Common myeloid progenitor, CD34-positive (primary cell): ENCODE data around the gene PFKFB4.
"Not testable (repeated sequence)": the region's sequence is repeated elsewhere in the genome, so short reads cannot be mapped to it uniquely, and the experiment has no call there.

Experiments
- CTCF ChIA-PET: fragments of 350-600 bp; sonication (Branson Sonifier 250); formaldehyde crosslinking; loops from one replicate; lab custom pipeline; 2021; ENCODE audit warnings: antibody characterized with exemption; lab: Charles Lee
- POLR2A ChIA-PET: fragments of 350-600 bp; sonication (Branson Sonifier 250); formaldehyde crosslinking; loops from one replicate; lab custom pipeline; 2021; ENCODE audit warnings: antibody characterized with exemption; lab: Charles Lee
- DNase-seq, 3 donors: peaks; one replicate each; pipeline versions ENCODE4 v3.0.0 to v3.0.0-alpha.2; 2013
- H3K27ac ChIP-seq, 2 experiments: 1 replicate in 1 of 2; 2 replicates in 1 of 2; pipeline ENCODE4 v1.7.0; 2013; ENCODE audit warnings: inconsistent platforms in 2 of 2, low read length in 2 of 2, mild to moderate bottlenecking in 2 of 2, low read depth in 1 of 2, moderate library complexity in 1 of 2; ENCODE audit not compliant: severe bottlenecking in 2 of 2, insufficient read depth in 1 of 2, poor library complexity in 1 of 2
- H3K27me3 ChIP-seq, 5 experiments: replicated peaks in 2 of 5; 1 replicate in 3 of 5; 2 replicates in 2 of 5; pipeline versions ENCODE4 v1.6.1 to v1.7.0; 2013; ENCODE audit warnings: low read length in 4 of 5, mild to moderate bottlenecking in 2 of 5, moderate library complexity in 2 of 5, inconsistent platforms in 1 of 5; ENCODE audit not compliant: insufficient read depth in 5 of 5, control insufficient read depth in 4 of 5
- H3K36me3 ChIP-seq, 4 experiments: 1 replicate in 2 of 4; 2 replicates in 2 of 4; pipeline versions ENCODE4 v1.6.1 to v1.7.0; 2013; ENCODE audit warnings: low read length in 3 of 4, control low read depth in 1 of 4, mild to moderate bottlenecking in 1 of 4; ENCODE audit not compliant: control insufficient read depth in 4 of 4, insufficient read depth in 4 of 4
- H3K4me1 ChIP-seq, 4 experiments: 1 replicate in 3 of 4; 2 replicates in 1 of 4; pipeline versions ENCODE4 v1.6.1 to v1.7.1; 2013; ENCODE audit warnings: low read length in 3 of 4, mild to moderate bottlenecking in 3 of 4, control low read depth in 1 of 4, inconsistent platforms in 1 of 4, moderate library complexity in 1 of 4; ENCODE audit not compliant: control insufficient read depth in 4 of 4, insufficient read depth in 4 of 4; ENCODE audit errors: control extremely low read depth in 1 of 4
- H3K4me3 ChIP-seq, 7 experiments: 1 replicate in 4 of 7; 2 replicates in 3 of 7; pipeline versions ENCODE4 v1.5.1 to v1.7.0; 2013; ENCODE audit warnings: mild to moderate bottlenecking in 7 of 7, low read length in 6 of 7, moderate library complexity in 6 of 7, inconsistent platforms in 2 of 7, low read depth in 2 of 7, control low read depth in 1 of 7; ENCODE audit not compliant: insufficient read depth in 4 of 7, control insufficient read depth in 1 of 7; ENCODE audit errors: extremely low read depth in 1 of 7
- H3K9me3 ChIP-seq, 5 experiments: 1 replicate in 4 of 5; 2 replicates in 1 of 5; pipeline versions ENCODE4 v1.6.1 to v1.7.1; 2013; ENCODE audit warnings: low read length in 4 of 5, mild to moderate bottlenecking in 2 of 5, inconsistent platforms in 1 of 5, low read depth in 1 of 5, moderate library complexity in 1 of 5; ENCODE audit not compliant: control insufficient read depth in 4 of 5, insufficient read depth in 2 of 5; ENCODE audit errors: control extremely low read depth in 1 of 5
- WGBS: methylation state at CpG from one replicate; pipeline ENCODE4 v1.1.5; 2013; ENCODE audit not compliant: insufficient coverage; 5-methylcytosine and 5-hydroxymethylcytosine counted together

The PFKFB4 gene

DNA sequence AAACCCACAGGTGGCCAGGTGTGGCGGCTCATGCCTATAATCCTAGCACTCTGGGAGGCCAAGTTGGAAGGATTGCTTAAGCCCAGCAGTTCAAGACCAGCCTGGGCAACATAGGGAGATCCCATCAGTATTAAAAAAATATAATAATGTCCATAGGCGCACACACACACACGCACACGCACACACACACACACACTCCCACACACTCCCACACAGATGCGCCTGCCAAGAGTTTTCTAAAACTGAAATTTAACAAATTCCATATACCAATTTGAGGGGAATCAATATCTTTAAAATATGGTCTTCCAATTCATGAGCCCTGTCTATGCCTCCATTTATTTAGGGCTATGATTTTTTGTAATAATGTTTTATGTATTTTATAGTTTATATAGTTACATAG is 69.7 kb downstream of the PFKFB4 start:
- ChIA-PET POLR2A (no interaction called here), CTCF (no interaction called here)
- Histone ChIP-seq H3K4me1 (no peaks in the 10 kb centered on the region), H3K27ac (no peak overlapping the region), H3K4me3 (no peak overlapping the region), H3K9me3 (no peaks in the 10 kb centered on the region), H3K36me3 (no peaks in the 10 kb centered on the region), H3K27me3 (no peaks in the 10 kb centered on the region)
- DNase-seq, result no peak
- WGBS, result no CpG with 5 or more reads among the region's 5 CpGs

DNA sequence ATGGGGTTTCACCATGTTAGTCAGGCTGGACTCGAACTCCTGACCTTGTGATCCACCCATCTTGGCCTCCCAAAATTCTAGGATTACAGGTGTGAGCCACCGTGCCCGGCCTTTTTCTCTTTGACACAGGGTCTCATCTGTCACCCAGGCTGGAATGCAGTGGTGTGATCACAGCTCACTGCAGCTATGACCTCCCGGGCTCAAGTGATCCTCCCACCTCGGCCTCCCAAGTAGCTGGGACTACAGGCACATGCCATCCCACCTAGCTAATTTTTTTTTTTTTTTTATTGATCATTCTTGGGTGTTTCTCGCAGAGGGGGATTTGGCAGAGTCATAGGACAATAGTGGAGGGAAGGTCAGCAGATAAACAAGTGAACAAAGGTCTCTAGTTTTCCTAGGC is 73.8 kb downstream of the PFKFB4 start:
- CTCF ChIA-PET, H3K27me3 ChIP-seq, H3K36me3 ChIP-seq, DNase-seq, H3K4me3 ChIP-seq, H3K27ac ChIP-seq, H3K9me3 ChIP-seq: not testable (repeated sequence)
- peaks cover 0 to 17% (median 11%) of the 10 kb centered on the region in 4 experiments for H3K4me1 ChIP-seq
- 100% methylated on average over 3 of the region's 6 CpGs for WGBS
- POLR2A ChIA-PET, result interaction anchor here (0.7 kb wide), 1 partner anchor 289 kb away, joined by 5 read pairs; no protein-coding TSS in a partner anchor

DNA sequence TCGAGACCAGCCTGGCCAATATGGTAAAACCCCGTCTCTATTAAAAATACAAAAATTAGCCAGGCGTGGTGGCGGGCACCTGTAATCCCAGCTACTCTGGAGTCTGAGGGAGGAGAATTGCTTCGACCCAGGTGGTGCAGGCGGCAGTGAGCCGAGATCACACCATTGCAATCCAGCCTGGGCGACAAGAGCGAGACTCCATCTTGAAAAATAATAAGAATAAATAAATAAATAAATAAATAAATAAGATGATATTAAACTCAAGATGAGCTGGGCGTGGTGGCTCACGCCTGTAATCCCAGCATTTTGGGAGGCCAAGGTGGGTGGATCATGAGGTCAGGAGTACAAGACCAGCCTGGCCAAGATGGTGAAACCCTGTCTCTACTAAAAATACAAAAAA is 75.7 kb downstream of the PFKFB4 start:
- H3K27ac ChIP-seq, H3K4me3 ChIP-seq, POLR2A ChIA-PET, H3K36me3 ChIP-seq, H3K9me3 ChIP-seq, DNase-seq, H3K27me3 ChIP-seq: not testable (repeated sequence)
- 100% methylated on average over 4 of the region's 11 CpGs for WGBS
- H3K4me1 ChIP-seq, result peaks cover 0 to 18% (median 11%) of the 10 kb centered on the region in 4 experiments
- CTCF ChIA-PET, result interaction anchor here (1.2 kb wide), 1 partner anchor 17 kb away, joined by 5 read pairs; no protein-coding TSS in a partner anchor

DNA sequence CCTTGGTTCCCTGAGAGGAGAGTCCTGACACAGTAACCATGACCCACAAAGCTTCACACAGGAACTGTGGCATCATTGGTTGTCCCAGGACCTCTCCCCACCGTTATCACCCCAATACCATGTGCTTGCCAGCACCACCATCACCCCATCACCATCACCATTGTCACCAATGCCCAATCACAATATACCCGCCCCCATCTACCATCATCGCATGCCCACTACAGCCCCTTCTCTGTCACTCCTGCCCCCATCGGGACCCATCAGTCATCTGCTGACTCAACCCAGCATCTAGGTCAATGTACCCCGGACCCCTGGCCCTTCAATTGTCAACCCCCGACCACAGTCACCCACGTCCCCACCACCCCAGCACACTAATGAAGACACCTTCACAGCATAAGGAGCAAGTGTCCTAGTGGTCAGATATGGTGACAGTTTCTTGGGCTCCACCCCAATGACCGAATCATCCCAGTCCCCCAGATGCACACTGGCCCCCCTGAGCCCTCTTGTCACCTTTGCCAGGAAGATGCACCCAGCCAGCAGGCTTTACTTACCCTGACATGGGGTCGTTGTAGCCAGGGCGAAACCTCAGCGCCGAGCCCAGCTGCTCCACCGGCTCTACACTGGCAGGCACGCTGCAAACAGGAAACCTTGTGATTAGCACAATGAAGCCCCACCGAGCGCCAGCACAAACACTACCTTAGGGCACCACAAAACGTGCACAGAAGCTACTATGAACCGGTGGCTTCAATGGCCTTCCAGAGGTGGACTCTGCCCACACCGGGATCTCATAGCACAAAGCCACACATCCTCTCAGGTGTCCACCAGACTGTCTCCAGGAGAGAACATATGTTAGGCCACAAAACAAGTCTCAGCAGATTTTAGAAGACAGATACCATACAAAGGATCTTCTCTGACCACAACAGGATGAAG is 77.7 kb downstream of the PFKFB4 start:
- 75% methylated on average over 16 of the region's 19 CpGs for WGBS
- no peak overlapping the region for H3K27ac ChIP-seq
- ChIA-PET POLR2A (no interaction called here), CTCF (interaction anchor here (1.0 to 1.1 kb wide), 2 partner anchors 30 to 41 kb away, joined by 3 read pairs; no protein-coding TSS in a partner anchor)
- no peaks in the 10 kb centered on the region for H3K36me3 ChIP-seq
- H3K27me3 ChIP-seq, result no peaks in the 10 kb centered on the region
- DNase-seq, result peak; percentile 22 to 84 (median 73)
- peaks cover 0 to 19% (median 11%) of the 10 kb centered on the region in 4 experiments for H3K4me1 ChIP-seq
- no peaks in the 10 kb centered on the region for H3K9me3 ChIP-seq
- peak overlapping the region in 1 of 7 experiments; percentile 30 for H3K4me3 ChIP-seq

DNA sequence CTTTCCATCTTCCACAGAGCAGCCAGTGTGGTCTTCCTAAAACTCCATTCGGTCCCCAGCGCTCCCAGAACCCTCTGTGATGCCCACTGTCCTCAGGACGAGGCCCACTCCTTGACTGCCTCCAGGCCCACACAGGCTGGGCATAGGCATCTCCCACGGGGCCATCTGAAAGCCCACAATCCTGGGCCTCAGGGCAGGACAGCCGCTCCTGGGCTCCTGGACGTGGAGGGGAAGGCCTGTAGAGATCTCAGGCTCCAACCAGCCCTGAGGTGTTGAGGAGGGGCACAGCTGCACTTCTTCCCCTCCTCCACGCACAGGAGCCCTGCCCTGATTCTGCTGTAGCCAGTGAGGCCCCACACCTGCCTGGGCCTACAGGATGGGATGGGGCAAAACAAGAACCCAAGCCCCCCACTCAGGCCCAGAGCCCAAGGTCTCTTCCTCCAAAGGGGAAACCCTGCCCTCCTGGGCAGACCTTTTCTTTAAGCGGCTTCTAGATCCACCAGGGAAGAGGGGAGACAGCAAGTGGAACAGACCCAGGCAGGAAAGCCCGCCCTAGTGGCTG is 78.6 kb downstream of the PFKFB4 start:
- no peak overlapping the region for H3K27ac ChIP-seq
- no peaks in the 10 kb centered on the region for H3K27me3 ChIP-seq
- peaks cover 0 to 28% (median 16%) of the 10 kb centered on the region in 4 experiments for H3K4me1 ChIP-seq
- H3K36me3 ChIP-seq, result no peaks in the 10 kb centered on the region
- ChIA-PET POLR2A (no interaction called here), CTCF (no interaction called here)
- WGBS, result 99% methylated on average over 6 of the region's 9 CpGs
- no peak for DNase-seq
- no peak overlapping the region for H3K4me3 ChIP-seq
- no peaks in the 10 kb centered on the region for H3K9me3 ChIP-seq

DNA sequence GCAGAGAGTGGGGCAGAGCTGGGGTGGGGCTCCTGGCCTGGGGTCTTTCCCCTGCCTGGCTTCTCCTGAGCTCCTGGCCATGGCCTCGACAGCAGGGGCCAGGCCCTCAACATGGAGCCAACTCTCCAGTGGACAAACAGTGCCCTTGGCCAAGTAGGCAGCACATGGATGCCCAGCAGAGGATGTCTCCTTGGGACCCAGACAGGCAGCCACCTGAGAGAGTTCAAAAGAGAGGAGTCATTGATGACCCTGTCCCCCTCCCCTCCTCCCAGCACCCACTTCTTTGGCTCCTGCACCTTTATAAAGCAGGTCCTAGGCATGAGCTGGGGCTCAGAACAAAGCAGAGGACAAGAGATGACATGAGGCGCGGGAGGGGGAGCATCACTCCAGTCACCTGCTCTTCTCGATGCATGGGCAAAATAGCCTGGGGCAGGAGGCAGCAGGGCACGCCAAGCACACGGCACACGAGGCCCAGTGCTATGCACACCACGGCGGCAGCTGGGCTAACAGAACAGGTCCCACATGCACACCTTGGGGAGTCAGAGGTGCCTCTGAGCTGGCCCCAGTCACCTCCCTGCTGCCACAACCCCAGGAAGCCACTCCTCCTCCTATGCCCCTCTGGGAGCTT is 80.1 kb downstream of the PFKFB4 start:
- Histone ChIP-seq H3K36me3 (no peaks in the 10 kb centered on the region), H3K27ac (no peak overlapping the region), H3K27me3 (no peaks in the 10 kb centered on the region), H3K9me3 (no peaks in the 10 kb centered on the region), H3K4me3 (no peak overlapping the region), H3K4me1 (peaks cover 0 to 39% (median 27%) of the 10 kb centered on the region in 4 experiments)
- DNase-seq, result no peak
- CTCF ChIA-PET, result interaction anchor here (0.9 to 6.1 kb wide), 2 partner anchors 30 to 31 kb away, joined by 5 to 44 read pairs; partner anchors contain the start of gene SHISA5
- WGBS, result 97% methylated on average over 9 of the region's 9 CpGs
- POLR2A ChIA-PET, result interaction anchor here (0.6 to 0.7 kb wide), 2 partner anchors 18 to 32 kb away, joined by 4 to 5 read pairs; no protein-coding TSS in a partner anchor
